ENCODE data around the gene GSG1L2.

GSG1L2 gene

GRCh38 chr17:9801505-9801904 is 20.4 kb downstream of the GSG1L2 start:
- no peaks in the 10 kb centered on the region; the same call in 1 of the 2 replicates for H3K27me3 ChIP-seq (replicated peaks; ENCODE audit: control insufficient read depth, insufficient read depth, low read length)
- no peak overlapping the region for H3K4me3 ChIP-seq (replicated peaks; ENCODE audit: low read depth, low read length)
- no peak for TF ChIP-seq CTCF (IDR thresholded peaks at IDR 0.05; ENCODE audit: insufficient read depth, low read length, poor library complexity, severe bottlenecking)
- DNase-seq (ENCODE audit: extremely low read depth, insufficient read length), result no peak
- H3K36me3 ChIP-seq (ENCODE audit: control insufficient read depth, insufficient read depth, low read length), result no peaks in the 10 kb centered on the region

- Histone ChIP-seq H3K4me3 (replicated peaks; ENCODE audit: low read depth, low read length) (no peak overlapping the region), H3K27me3 (replicated peaks; ENCODE audit: control insufficient read depth, insufficient read depth, low read length) (no peaks in the 10 kb centered on the region; the same call in 1 of the 2 replicates), H3K36me3 (ENCODE audit: control insufficient read depth, insufficient read depth, low read length) (no peaks in the 10 kb centered on the region)
- DNase-seq (ENCODE audit: extremely low read depth, insufficient read length), result no peak
- TF ChIP-seq CTCF (IDR thresholded peaks at IDR 0.05; ENCODE audit: insufficient read depth, low read length, poor library complexity, severe bottlenecking), result no peak
These were observed 23.2 kb downstream of the GSG1L2 start for GRCh38 chr17:9798724-9799123.

- TF ChIP-seq CTCF (IDR thresholded peaks at IDR 0.05; ENCODE audit: insufficient read depth, low read length, poor library complexity, severe bottlenecking), result no peak
- Histone ChIP-seq H3K36me3 (ENCODE audit: control insufficient read depth, insufficient read depth, low read length) (no peaks in the 10 kb centered on the region), H3K4me3 (replicated peaks; ENCODE audit: low read depth, low read length) (no peak overlapping the region), H3K27me3 (replicated peaks; ENCODE audit: control insufficient read depth, insufficient read depth, low read length) (no peaks in the 10 kb centered on the region; the same call in 1 of the 2 replicates)
- no peak for DNase-seq (ENCODE audit: extremely low read depth, insufficient read length)
These were observed 23.9 kb downstream of the GSG1L2 start for GRCh38 chr17:9798008-9798407.

- DNase-seq (ENCODE audit: extremely low read depth, insufficient read length), result no peak
- TF ChIP-seq CTCF (IDR thresholded peaks at IDR 0.05; ENCODE audit: insufficient read depth, low read length, poor library complexity, severe bottlenecking), result no peak
- no peaks in the 10 kb centered on the region for H3K36me3 ChIP-seq (ENCODE audit: control insufficient read depth, insufficient read depth, low read length)
- no peaks in the 10 kb centered on the region; the same call in 1 of the 2 replicates for H3K27me3 ChIP-seq (replicated peaks; ENCODE audit: control insufficient read depth, insufficient read depth, low read length)
- H3K4me3 ChIP-seq (replicated peaks; ENCODE audit: low read depth, low read length), result no peak overlapping the region
These were observed 29.6 kb downstream of the GSG1L2 start for GRCh38 chr17:9792181-9792840.

GRCh38 chr17:9790889-9791876 is 30.7 kb downstream of the GSG1L2 start, which contains the start of gene DHRS7C:
Gene DHRS7C (minus strand): TSS chr17:9791592. CDS start chr17:9791284, 308 bp downstream.
- DNase-seq (ENCODE audit: extremely low read depth, insufficient read length), result no peak
- no peaks in the 10 kb centered on the region; the same call in 1 of the 2 replicates for H3K27me3 ChIP-seq (replicated peaks; ENCODE audit: control insufficient read depth, insufficient read depth, low read length)
- H3K4me3 ChIP-seq (replicated peaks; ENCODE audit: low read depth, low read length), result no peak within 1 kb of the TSS
- H3K36me3 ChIP-seq (ENCODE audit: control insufficient read depth, insufficient read depth, low read length), result no peaks in the 10 kb centered on the region
- no peak for TF ChIP-seq CTCF (IDR thresholded peaks at IDR 0.05; ENCODE audit: insufficient read depth, low read length, poor library complexity, severe bottlenecking)
